ENCODE data around the gene C22orf23. TPM values are rescaled to one million over a fixed set of nuclear protein-coding genes. Genes with fewer than 3 reads are reported as not detected.
A peak's percentile ranks its signal among the peaks of the same experiment; 100 is the strongest.

Gene C22orf23
- total and polyA plus RNA-seq, 10 of the 15 experiments (the other 5 are each of a cell fraction or from before 2014, with no cell fraction given) = 0.04 to 0.38 (median 0.11) TPM; not detected in 5

DNA sequence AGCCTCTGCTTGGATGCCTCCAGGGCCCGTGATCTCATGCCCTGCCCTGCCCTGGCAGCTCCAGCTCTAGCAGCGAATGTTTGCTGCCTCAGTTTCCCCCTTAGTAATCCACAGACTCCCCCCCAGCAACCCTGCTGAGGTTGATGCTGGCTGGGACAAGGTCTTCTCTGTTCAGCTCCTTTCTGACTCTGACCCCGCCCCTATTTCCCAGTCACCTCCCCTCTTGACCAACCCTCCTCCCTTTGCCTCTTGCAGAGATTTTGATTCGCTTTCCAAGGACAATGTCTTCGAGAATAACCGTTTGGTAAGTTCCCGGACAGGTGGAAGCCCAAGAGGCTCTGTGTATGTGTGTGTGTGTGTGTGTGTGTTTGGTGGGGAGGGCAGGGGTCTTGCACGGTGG is 41.7 kb downstream of the C22orf23 start:
- H3K36me3 ChIP-seq (ENCODE audit: control insufficient read depth in 2 of 2, insufficient read depth in 2 of 2, low read length in 1 of 2) = no peaks in the 10 kb centered on the region
- ChIA-PET POLR2A (no interaction called here), SMC1A (ENCODE audit: uncharacterized antibody, unreplicated experiment) (no interaction called here), CTCF (interaction anchor here (0.7 to 1.5 kb wide), 2 partner anchors 8 to 14 kb away, joined by 3 read pairs; no protein-coding TSS in a partner anchor), RAD21 (ENCODE audit: unreplicated experiment) (no interaction called here)
- WGBS (ENCODE audit: insufficient coverage, insufficient replicate concordance, low lambda C conversion rate, missing lambda C conversion rate) = 92% methylated on average over 8 of the region's 8 CpGs
- no peaks in the 10 kb centered on the region for H4K20me1 ChIP-seq (ENCODE audit: control insufficient read depth, insufficient read depth)
- BruUV-seq (replicated peaks) = no TSS peak
- no peaks in the 10 kb centered on the region for H3K9me3 ChIP-seq (replicated peaks; ENCODE audit: control insufficient read depth, insufficient read depth, low read length)
- no peak overlapping the region for H3K4me2 ChIP-seq (ENCODE audit: control insufficient read depth, insufficient read depth)
- no peak overlapping the region for H3K4me3 ChIP-seq
- DNase-seq (ENCODE audit: low read depth, low spot score) (no peak), ATAC-seq (0 out of 3 replicates have a peak, but pooled peaks have one; percentile 16), FAIRE-seq (no peak)
- H3K79me2 ChIP-seq (ENCODE audit: control insufficient read depth, insufficient read depth, low read length) = peaks cover 2% of the 10 kb centered on the region; the same call in 1 of the 2 replicates
- H3K4me1 ChIP-seq (ENCODE audit: control insufficient read depth, insufficient read depth, low read length) = no peaks in the 10 kb centered on the region
- intact Hi-C loops (cut with micrococcal nuclease; ENCODE audit: unreplicated experiment) = no loop called here
- H2AFZ ChIP-seq (ENCODE audit: control insufficient read depth, low read depth, low read length) = no peak overlapping the region
- TF ChIP-seq ATF7 (IDR thresholded peaks at IDR 0.05; ENCODE audit: low read depth) (no peak), CHD4 (IDR thresholded peaks at IDR 0.05) (no peak), TARDBP (IDR thresholded peaks at IDR 0.05; ENCODE audit: borderline replicate concordance) (no peak), SMARCA5 (IDR thresholded peaks at IDR 0.05) (no peak), EZH2 (IDR thresholded peaks at IDR 0.05; ENCODE audit: borderline replicate concordance, control insufficient read depth, low read depth, low read length) (no peak), NFXL1 (IDR thresholded peaks at IDR 0.05; ENCODE audit: borderline replicate concordance) (no peak), RB1 (IDR thresholded peaks at IDR 0.05; ENCODE audit: borderline replicate concordance) (no peak), POLR2AphosphoS5 (IDR thresholded peaks at IDR 0.05; ENCODE audit: low read length) (no peak), SUPT20H (IDR thresholded peaks at IDR 0.05; ENCODE audit: borderline replicate concordance, control insufficient read depth, low read depth, low read length) (no peak), MTA3 (IDR thresholded peaks at IDR 0.05; ENCODE audit: borderline replicate concordance, low read length) (no peak), HDAC2 (IDR thresholded peaks at IDR 0.05) (no peak), ZNF207 (IDR thresholded peaks at IDR 0.05; ENCODE audit: borderline replicate concordance) (no peak), CEBPB (IDR thresholded peaks at IDR 0.05; ENCODE audit: borderline replicate concordance in 1 of 2, low read depth in 2 of 2, low read length in 2 of 2) (no peak), NR2F1 (conservative IDR thresholded peaks at IDR 0.05) (no peak)
- TF ChIP-seq, protein P1, sequence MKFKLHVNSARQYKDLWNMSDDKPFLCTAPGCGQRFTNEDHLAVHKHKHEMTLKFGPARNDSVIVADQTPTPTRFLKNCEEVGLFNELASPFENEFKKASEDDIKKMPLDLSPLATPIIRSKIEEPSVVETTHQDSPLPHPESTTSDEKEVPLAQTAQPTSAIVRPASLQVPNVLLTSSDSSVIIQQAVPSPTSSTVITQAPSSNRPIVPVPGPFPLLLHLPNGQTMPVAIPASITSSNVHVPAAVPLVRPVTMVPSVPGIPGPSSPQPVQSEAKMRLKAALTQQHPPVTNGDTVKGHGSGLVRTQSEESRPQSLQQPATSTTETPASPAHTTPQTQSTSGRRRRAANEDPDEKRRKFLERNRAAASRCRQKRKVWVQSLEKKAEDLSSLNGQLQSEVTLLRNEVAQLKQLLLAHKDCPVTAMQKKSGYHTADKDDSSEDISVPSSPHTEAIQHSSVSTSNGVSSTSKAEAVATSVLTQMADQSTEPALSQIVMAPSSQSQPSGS (IDR thresholded peaks at IDR 0.05; ENCODE audit: low read length) = no peak
- TF ChIP-seq, protein P2, sequence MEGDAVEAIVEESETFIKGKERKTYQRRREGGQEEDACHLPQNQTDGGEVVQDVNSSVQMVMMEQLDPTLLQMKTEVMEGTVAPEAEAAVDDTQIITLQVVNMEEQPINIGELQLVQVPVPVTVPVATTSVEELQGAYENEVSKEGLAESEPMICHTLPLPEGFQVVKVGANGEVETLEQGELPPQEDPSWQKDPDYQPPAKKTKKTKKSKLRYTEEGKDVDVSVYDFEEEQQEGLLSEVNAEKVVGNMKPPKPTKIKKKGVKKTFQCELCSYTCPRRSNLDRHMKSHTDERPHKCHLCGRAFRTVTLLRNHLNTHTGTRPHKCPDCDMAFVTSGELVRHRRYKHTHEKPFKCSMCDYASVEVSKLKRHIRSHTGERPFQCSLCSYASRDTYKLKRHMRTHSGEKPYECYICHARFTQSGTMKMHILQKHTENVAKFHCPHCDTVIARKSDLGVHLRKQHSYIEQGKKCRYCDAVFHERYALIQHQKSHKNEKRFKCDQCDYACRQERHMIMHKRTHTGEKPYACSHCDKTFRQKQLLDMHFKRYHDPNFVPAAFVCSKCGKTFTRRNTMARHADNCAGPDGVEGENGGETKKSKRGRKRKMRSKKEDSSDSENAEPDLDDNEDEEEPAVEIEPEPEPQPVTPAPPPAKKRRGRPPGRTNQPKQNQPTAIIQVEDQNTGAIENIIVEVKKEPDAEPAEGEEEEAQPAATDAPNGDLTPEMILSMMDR (IDR thresholded peaks at IDR 0.05 in 2 of 3, conservative IDR thresholded peaks at IDR 0.05 in 1 of 3; ENCODE audit: control insufficient read depth in 2 of 3, extremely low read depth in 1 of 3, insufficient read depth in 1 of 3, low read depth in 3 of 3, low read length in 3 of 3) = no peak
- TF ChIP-seq, protein P3, sequence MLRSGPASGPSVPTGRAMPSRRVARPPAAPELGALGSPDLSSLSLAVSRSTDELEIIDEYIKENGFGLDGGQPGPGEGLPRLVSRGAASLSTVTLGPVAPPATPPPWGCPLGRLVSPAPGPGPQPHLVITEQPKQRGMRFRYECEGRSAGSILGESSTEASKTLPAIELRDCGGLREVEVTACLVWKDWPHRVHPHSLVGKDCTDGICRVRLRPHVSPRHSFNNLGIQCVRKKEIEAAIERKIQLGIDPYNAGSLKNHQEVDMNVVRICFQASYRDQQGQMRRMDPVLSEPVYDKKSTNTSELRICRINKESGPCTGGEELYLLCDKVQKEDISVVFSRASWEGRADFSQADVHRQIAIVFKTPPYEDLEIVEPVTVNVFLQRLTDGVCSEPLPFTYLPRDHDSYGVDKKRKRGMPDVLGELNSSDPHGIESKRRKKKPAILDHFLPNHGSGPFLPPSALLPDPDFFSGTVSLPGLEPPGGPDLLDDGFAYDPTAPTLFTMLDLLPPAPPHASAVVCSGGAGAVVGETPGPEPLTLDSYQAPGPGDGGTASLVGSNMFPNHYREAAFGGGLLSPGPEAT (IDR thresholded peaks at IDR 0.05; ENCODE audit: low read depth) = no peak
- no peak overlapping the region for H3K9ac ChIP-seq (ENCODE audit: control insufficient read depth, insufficient read depth, low read length)
- H3K27me3 ChIP-seq (replicated peaks in 1 of 2; ENCODE audit: control insufficient read depth in 2 of 2, insufficient read depth in 2 of 2, low read length in 1 of 2) = no peaks in the 10 kb centered on the region
- H3K27ac ChIP-seq (ENCODE audit: control insufficient read depth, insufficient read depth) = no peak overlapping the region
- in situ Hi-C loops (cut with MboI) = no loop called here

All from GM12878 (cell line).